Erythroblast (primary cell): ENCODE results near the gene GVQW3.

ENCODE experiments used
- GATA1 ChIP-seq: IDR thresholded peaks from 2 replicates; pipeline ENCODE4 v1.6.1; 2011; ENCODE audit warnings: low read depth, mild to moderate bottlenecking, control low read depth, low read length, moderate library complexity
- POLR2A ChIP-seq: IDR thresholded peaks from 2 replicates; pipeline ENCODE4 v1.6.1; 2011; ENCODE audit warnings: mild to moderate bottlenecking, low read length

GRCh38 chr11:76335842-76336241, 45.3 kb upstream of the GVQW3 start:
- TF ChIP-seq POLR2A, result no peak
- TF ChIP-seq GATA1, result no peak
